Adrenal gland (tissue), 5 donors: ENCODE measurements around the gene RPS6KA5.

Experiments used
- POLR2A ChIP-seq, 2 donors: fragments of 450-650 bp; IDR thresholded peaks; one replicate each; pipeline ENCODE4 v1.6.1; 2017; ENCODE audit warnings: antibody characterized with exemption in 2 of 2, mild to moderate bottlenecking in 2 of 2, moderate library complexity in 1 of 2
- TF ChIP-seq, protein P1 (sequence below), 6 experiments: fragments of 450-650 bp in 4 of 6; fragments of 200-600 bp in 2 of 6; sonication (generic) in 1 of 6; IDR thresholded peaks; 1 replicate in 5 of 6; 2 replicates in 1 of 6; pipeline versions ENCODE4 v1.5.1 to v1.8.0; 2016 to 2021; ENCODE audit warnings: antibody characterized with exemption in 6 of 6, mild to moderate bottlenecking in 2 of 6, moderate library complexity in 1 of 6
- donor health status: DM: no; HTN: no; CAD: no.

DNA sequence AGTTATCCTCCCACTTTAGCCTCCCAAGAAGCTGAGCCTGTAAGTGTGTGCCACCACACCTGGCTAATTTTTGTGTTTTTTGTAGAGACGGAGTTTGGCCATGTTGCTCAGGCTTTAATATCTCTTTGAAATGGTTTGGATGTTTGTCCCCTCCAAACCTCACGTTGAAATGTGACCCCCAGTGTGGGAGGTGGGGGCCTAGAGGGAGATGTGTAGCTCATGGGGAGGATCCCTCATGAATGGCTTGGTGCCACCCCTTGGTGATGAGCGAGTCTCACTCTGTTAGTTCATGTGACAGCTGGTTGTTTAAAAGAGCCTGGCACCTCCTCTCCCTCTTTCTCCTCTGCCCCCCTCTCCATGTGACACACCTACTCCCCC is 220.6 kb downstream of the RPS6KA5 start:
- TF ChIP-seq, protein P1, sequence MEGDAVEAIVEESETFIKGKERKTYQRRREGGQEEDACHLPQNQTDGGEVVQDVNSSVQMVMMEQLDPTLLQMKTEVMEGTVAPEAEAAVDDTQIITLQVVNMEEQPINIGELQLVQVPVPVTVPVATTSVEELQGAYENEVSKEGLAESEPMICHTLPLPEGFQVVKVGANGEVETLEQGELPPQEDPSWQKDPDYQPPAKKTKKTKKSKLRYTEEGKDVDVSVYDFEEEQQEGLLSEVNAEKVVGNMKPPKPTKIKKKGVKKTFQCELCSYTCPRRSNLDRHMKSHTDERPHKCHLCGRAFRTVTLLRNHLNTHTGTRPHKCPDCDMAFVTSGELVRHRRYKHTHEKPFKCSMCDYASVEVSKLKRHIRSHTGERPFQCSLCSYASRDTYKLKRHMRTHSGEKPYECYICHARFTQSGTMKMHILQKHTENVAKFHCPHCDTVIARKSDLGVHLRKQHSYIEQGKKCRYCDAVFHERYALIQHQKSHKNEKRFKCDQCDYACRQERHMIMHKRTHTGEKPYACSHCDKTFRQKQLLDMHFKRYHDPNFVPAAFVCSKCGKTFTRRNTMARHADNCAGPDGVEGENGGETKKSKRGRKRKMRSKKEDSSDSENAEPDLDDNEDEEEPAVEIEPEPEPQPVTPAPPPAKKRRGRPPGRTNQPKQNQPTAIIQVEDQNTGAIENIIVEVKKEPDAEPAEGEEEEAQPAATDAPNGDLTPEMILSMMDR (IDR thresholded peaks at IDR 0.05): no peak
- TF ChIP-seq POLR2A (IDR thresholded peaks at IDR 0.05): no peak
